ENCODE data around the gene FAM177B. TPM values are rescaled to one million over a fixed set of nuclear protein-coding genes. Genes with fewer than 3 reads are reported as not detected.
"Not testable (repeated sequence)": the region's sequence is repeated elsewhere in the genome, so short reads cannot be mapped to it uniquely, and the experiment has no call there.

FAM177B gene
- total and polyA plus RNA-seq, 2 experiments from 2014 or later, result not detected

- H3K36me3 Mint-ChIP-seq (ENCODE audit: low read depth), result not testable (repeated sequence)
Measured at GRCh38 chr1:222762178-222762577, 25.2 kb downstream of the FAM177B start.

GRCh38 chr1:222767152-222767571 lies 30.2 kb downstream of the FAM177B start:
- no peak for ATAC-seq
- H4K20me1 ChIP-seq (replicated peaks; ENCODE audit: insufficient read depth), result no peaks in the 10 kb centered on the region
- H3K4me3 Mint-ChIP-seq, result no peak overlapping the region
- no peaks in the 10 kb centered on the region for H3K4me1 ChIP-seq (ENCODE audit: insufficient read depth)
- no peaks in the 10 kb centered on the region for H3F3A ChIP-seq (replicated peaks; ENCODE audit: low read depth)
- H3K9me2 ChIP-seq (ENCODE audit: insufficient read depth), result peaks cover 2% of the 10 kb centered on the region; the same call in 1 of the 2 replicates
- peaks cover 28% of the 10 kb centered on the region for H3K9me3 Mint-ChIP-seq
- H3K4me3 ChIP-seq, result no peak overlapping the region
- H3K36me3 Mint-ChIP-seq (ENCODE audit: low read depth), result peaks cover 15% of the 10 kb centered on the region; the same call in 2 of the 3 replicates
- no peaks in the 10 kb centered on the region for H3K4me1 Mint-ChIP-seq
- H3K4me2 ChIP-seq, result no peak overlapping the region
- no peaks in the 10 kb centered on the region for H3K79me2 ChIP-seq (replicated peaks; ENCODE audit: insufficient read depth)
- no peak overlapping the region for H2AFZ ChIP-seq
- peaks cover 4% of the 10 kb centered on the region; the same call in 1 of the 2 replicates for H3K36me3 ChIP-seq (ENCODE audit: insufficient read depth)
- H3K27me3 ChIP-seq (ENCODE audit: insufficient read depth), result no peaks in the 10 kb centered on the region
- no peak overlapping the region for H3K27ac Mint-ChIP-seq
- H3K27me3 Mint-ChIP-seq (ENCODE audit: insufficient read depth, low read depth, poor library complexity), result peaks cover 3% of the 10 kb centered on the region
- DNase-seq (ENCODE audit: low spot score), result no peak
- no peak overlapping the region for H3K27ac ChIP-seq (ENCODE audit: low read depth)
- TF ChIP-seq ZNF462 (CRISPR knock-in tag; IDR thresholded peaks at IDR 0.05), result no peak
- no peak for TF ChIP-seq ZNF114 (CRISPR knock-in tag; IDR thresholded peaks at IDR 0.05)
- no peak for TF ChIP-seq EZH2phosphoT487 (IDR thresholded peaks at IDR 0.05; ENCODE audit: unreplicated experiment)
- TF ChIP-seq ETS1 (IDR thresholded peaks at IDR 0.05), result no peak
- no peak for TF ChIP-seq EZH2 (IDR thresholded peaks at IDR 0.05; ENCODE audit: low read depth, unreplicated experiment)
- no peak for TF ChIP-seq CREB1 (CRISPR knock-in tag; IDR thresholded peaks at IDR 0.05; ENCODE audit: low read depth)
- no peak for TF ChIP-seq JUNB (IDR thresholded peaks at IDR 0.05; ENCODE audit: unreplicated experiment)
- no peak for TF ChIP-seq STAT1 (IDR thresholded peaks at IDR 0.05; ENCODE audit: unreplicated experiment)
- TF ChIP-seq POLR2AphosphoS5 (IDR thresholded peaks at IDR 0.05; ENCODE audit: low read depth), result no peak
- TF ChIP-seq NANOG (IDR thresholded peaks at IDR 0.05; ENCODE audit: borderline replicate concordance), result no peak
- no peak for TF ChIP-seq CTCF (conservative IDR thresholded peaks at IDR 0.05; ENCODE audit: low read depth in 2 of 2)
- TF ChIP-seq ZNF331 (CRISPR knock-in tag; IDR thresholded peaks at IDR 0.05; ENCODE audit: low read depth), result no peak

More at GRCh38 chr1:222762178-222762577, 25.2 kb downstream of the FAM177B start:
- not testable (repeated sequence) for H3K9me2 ChIP-seq (ENCODE audit: insufficient read depth); H3K4me3 Mint-ChIP-seq; H3K9me3 Mint-ChIP-seq; H3K4me2 ChIP-seq; H4K20me1 ChIP-seq (replicated peaks; ENCODE audit: insufficient read depth); H3K27me3 ChIP-seq (ENCODE audit: insufficient read depth); H3K36me3 ChIP-seq (ENCODE audit: insufficient read depth); H3K27me3 Mint-ChIP-seq (ENCODE audit: insufficient read depth, low read depth, poor library complexity); H3K4me3 ChIP-seq; DNase-seq (ENCODE audit: low spot score); H3K4me1 Mint-ChIP-seq; H3K4me1 ChIP-seq (ENCODE audit: insufficient read depth); H3K27ac ChIP-seq (ENCODE audit: low read depth); H3K79me2 ChIP-seq (replicated peaks; ENCODE audit: insufficient read depth); H3F3A ChIP-seq (replicated peaks; ENCODE audit: low read depth); ATAC-seq; H3K27ac Mint-ChIP-seq; H2AFZ ChIP-seq

Data from GM23338 (cell line).